ENCODE measurements around the gene FFAR3. TPM values are rescaled to one million over a fixed set of nuclear protein-coding genes. Genes with fewer than 3 reads are reported as not detected.

The FFAR3 gene
- total and polyA plus RNA-seq, 2 of the 8 experiments (the other 6 are each of a cell fraction or from before 2014, with no cell fraction given): not detected

DNA sequence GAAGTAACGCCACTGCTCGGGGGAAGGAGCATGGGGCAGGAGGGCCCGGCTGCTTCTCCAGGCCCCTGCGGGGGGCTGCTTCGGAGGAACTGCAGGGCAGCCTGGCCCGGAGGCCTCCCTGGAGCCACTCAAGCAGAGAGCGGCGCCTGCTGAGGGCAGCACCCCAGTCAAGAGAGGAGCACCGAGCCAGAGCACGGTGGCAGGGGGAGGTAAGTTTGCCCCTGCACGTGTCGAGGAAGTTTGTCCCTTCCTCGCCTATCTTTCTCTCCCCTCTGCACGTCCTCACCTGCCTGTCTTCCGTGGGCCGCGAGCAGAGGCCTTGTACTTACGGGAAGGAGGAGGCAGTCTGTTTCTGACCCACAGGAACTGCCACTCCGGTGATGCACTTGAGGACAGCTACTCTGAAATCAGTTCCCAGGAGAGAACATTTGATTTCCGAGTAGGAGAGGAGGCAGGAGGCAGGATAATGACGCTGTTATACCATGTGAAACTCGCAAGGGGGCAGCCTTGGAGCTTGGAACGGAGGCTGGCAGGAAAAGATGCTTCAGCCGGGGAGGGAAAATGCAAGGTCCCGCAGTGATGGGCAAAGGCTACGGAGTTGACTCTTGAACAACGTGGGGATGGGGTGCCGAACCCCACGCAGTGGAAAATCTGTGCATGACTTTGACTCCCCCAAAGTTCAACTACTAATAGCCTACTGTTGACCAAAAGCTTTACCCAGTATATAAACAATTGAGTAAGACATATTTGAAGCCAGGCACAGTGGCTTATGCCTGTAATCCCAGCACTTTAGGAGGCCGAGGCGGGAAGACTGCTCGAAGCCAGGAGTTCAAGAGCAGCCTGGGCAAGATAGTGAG, 5.6 kb upstream of the FFAR3 start (continued):
- TF ChIP-seq TEAD4 (IDR thresholded peaks at IDR 0.05; ENCODE audit: low read depth, low read length) (0 out of 2 replicates have a peak, but pooled peaks have one; percentile 12), KDM4A (IDR thresholded peaks at IDR 0.05; ENCODE audit: low read depth, low read length, severe bottlenecking) (no peak), TAF1 (IDR thresholded peaks at IDR 0.05; ENCODE audit: low read depth, low read length) (no peak), SIN3A (conservative IDR thresholded peaks at IDR 0.05 in 1 of 2, IDR thresholded peaks at IDR 0.05 in 1 of 2; ENCODE audit: low read depth in 1 of 2, low read length in 2 of 2) (no peak), EZH2 (IDR thresholded peaks at IDR 0.05; ENCODE audit: low read depth, low read length, severe bottlenecking) (no peak)
- TF ChIP-seq, protein P1, sequence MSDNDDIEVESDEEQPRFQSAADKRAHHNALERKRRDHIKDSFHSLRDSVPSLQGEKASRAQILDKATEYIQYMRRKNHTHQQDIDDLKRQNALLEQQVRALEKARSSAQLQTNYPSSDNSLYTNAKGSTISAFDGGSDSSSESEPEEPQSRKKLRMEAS (IDR thresholded peaks at IDR 0.05): 0 out of 2 replicates have a peak, but pooled peaks have one; percentile 30

All from H1 (cell line).